K562 (cell line): ENCODE results near the gene NCOR2. TPM values are rescaled to one million over a fixed set of nuclear protein-coding genes. Genes with fewer than 3 reads are reported as not detected.

Experiments
- ARID3B ChIP-seq: fragments of 250-450 bp; sonication (Bioruptor Pico); IDR thresholded peaks from 2 replicates; pipeline ENCODE4 v1.4.0; 2020; ENCODE audit warnings: borderline replicate concordance
- FOXK2 ChIP-seq, 2 experiments: fragments of 450-650 bp; IDR thresholded peaks in 1 of 2; conservative IDR thresholded peaks in 1 of 2; 2 replicates each; pipeline ENCODE4 v1.6.1; 2016; ENCODE audit warnings: low read depth in 2 of 2, mild to moderate bottlenecking in 1 of 2
- HDAC8 ChIP-seq: fragments of 450-650 bp; IDR thresholded peaks from 2 replicates; pipeline ENCODE4 v1.6.1; 2016; ENCODE audit warnings: mild to moderate bottlenecking, missing genetic modification characterization, moderate library complexity, missing compliant biosample characterization
- KDM4B ChIP-seq, 2 experiments: fragments of 450-650 bp in 1 of 2; sonication (generic) in 1 of 2; IDR thresholded peaks; 2 replicates each; pipeline ENCODE4 v1.6.1; 2016 to 2017; ENCODE audit warnings: borderline replicate concordance in 2 of 2, antibody characterized with exemption in 1 of 2, low read depth in 1 of 2, mild to moderate bottlenecking in 1 of 2
- MXI1 ChIP-seq: IDR thresholded peaks from 2 replicates; pipeline ENCODE4 v1.6.1; 2011; ENCODE audit warnings: low read depth, mild to moderate bottlenecking, improper control_type of control experiment, low read length
- NRF1 ChIP-seq, 2 experiments: fragments of 450-650 bp; IDR thresholded peaks in 1 of 2; conservative IDR thresholded peaks in 1 of 2; 2 replicates each; pipeline ENCODE4 v1.6.1; 2014; ENCODE audit warnings: mild to moderate bottlenecking in 2 of 2
- RCOR1 ChIP-seq, 2 experiments: IDR thresholded peaks; 2 replicates each; pipeline ENCODE4 v1.6.1; 2012; ENCODE audit warnings: low read depth in 2 of 2, low read length in 2 of 2, borderline replicate concordance in 1 of 2, improper control_type of control experiment in 1 of 2
- SAP30 ChIP-seq: fragments of 200-600 bp; sonication (generic); IDR thresholded peaks from 2 replicates; pipeline ENCODE4 v1.6.1; 2012; ENCODE audit warnings: borderline replicate concordance, low read depth, mild to moderate bottlenecking, moderate library complexity, low read length, control low read depth, inconsistent platforms; ENCODE audit not compliant: insufficient read depth, poor library complexity, severe bottlenecking
- ZKSCAN8 ChIP-seq: fragments of 200-800 bp; sonication (Bioruptor generic); IDR thresholded peaks from 2 replicates; pipeline ENCODE4 v1.6.1; 2016; ENCODE audit warnings: missing genetic modification characterization, missing compliant biosample characterization
- ZNF57 ChIP-seq: fragments of 450-650 bp; formaldehyde crosslinking; IDR thresholded peaks from 2 replicates; pipeline ENCODE4 v1.4.0; 2020; ENCODE audit warnings: mild to moderate bottlenecking, moderate library complexity
- polyA plus RNA-seq, 8 experiments: library from polyadenylated mRNA; depleted of rRNA in 4 of 8; stranded (reverse) in 5 of 8; unstranded in 3 of 8; fragments of >200 nt; fragmentation: Nextera tagmentation in 2 of 8; fragmentation: Illumina TruSeq in 1 of 8; extraction: Ambion mirVana in 2 of 8; extraction: Trizol in 1 of 8; gene quantifications; 2 replicates each; pipeline versions ENCODE4 v1.2.1 to v1.2.3, GENCODE V29; 2011 to 2014; ENCODE audit warnings: inconsistent platforms in 1 of 8, missing spikeins in 1 of 8
- total RNA-seq, 7 experiments: library from RNA; depleted of rRNA in 6 of 7; stranded (reverse); fragments of >200 nt in 6 of 7; fragmentation: Illumina TruSeq in 2 of 7; extraction: Trizol in 2 of 7; gene quantifications; 2 replicates each; pipeline versions ENCODE4 v1.2.1 to v1.2.3, GENCODE V29; 2011 to 2021; ENCODE audit warnings: low replicate concordance in 1 of 7
- TF ChIP-seq, protein P1 (sequence below): fragments of 450-650 bp; IDR thresholded peaks from 2 replicates; pipeline ENCODE4 v1.6.1; 2016; ENCODE audit warnings: antibody characterized with exemption
- TF ChIP-seq, protein P2 (sequence below): fragments of 450-650 bp; IDR thresholded peaks from 2 replicates; pipeline ENCODE4 v1.6.1; 2016; ENCODE audit warnings: low read depth

Gene NCOR2
- total and polyA plus RNA-seq, 9 of the 15 experiments (the other 6 are each of a cell fraction or from before 2014, with no cell fraction given), result 0.18 to 126 (median 8.4) TPM

GRCh38 chr12:124609041-124609989 is 41.9 kb upstream of the NCOR2 start (continued):
- no peak for TF ChIP-seq FOXK2 (conservative IDR thresholded peaks at IDR 0.05 in 1 of 2, IDR thresholded peaks at IDR 0.05 in 1 of 2; ENCODE audit: low read depth in 2 of 2)
- TF ChIP-seq ZKSCAN8 (CRISPR knock-in tag), result no peak
- no peak for TF ChIP-seq HDAC8 (tag)
- TF ChIP-seq KDM4B (IDR thresholded peaks at IDR 0.05; ENCODE audit: borderline replicate concordance in 2 of 2, low read depth in 1 of 2), result no peak
- TF ChIP-seq RCOR1 (IDR thresholded peaks at IDR 0.05; ENCODE audit: borderline replicate concordance in 1 of 2, low read depth in 2 of 2, low read length in 2 of 2), result peak; percentile 61 to 75; a peak in 3 of 4 replicates
- TF ChIP-seq, protein P1, sequence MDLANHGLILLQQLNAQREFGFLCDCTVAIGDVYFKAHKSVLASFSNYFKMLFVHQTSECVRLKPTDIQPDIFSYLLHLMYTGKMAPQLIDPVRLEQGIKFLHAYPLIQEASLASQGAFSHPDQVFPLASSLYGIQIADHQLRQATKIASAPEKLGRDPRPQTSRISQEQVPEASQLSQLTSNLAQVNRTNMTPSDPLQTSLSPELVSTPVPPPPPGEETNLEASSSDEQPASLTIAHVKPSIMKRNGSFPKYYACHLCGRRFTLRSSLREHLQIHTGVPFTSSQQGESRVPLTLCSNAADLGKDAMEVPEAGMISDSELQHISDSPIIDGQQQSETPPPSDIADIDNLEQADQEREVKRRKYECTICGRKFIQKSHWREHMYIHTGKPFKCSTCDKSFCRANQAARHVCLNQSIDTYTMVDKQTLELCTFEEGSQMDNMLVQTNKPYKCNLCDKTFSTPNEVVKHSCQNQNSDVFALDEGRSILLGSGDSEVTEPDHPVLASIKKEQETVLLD, result no peak
- no peak for TF ChIP-seq MXI1
- no peak for TF ChIP-seq SAP30
- TF ChIP-seq, protein P2, sequence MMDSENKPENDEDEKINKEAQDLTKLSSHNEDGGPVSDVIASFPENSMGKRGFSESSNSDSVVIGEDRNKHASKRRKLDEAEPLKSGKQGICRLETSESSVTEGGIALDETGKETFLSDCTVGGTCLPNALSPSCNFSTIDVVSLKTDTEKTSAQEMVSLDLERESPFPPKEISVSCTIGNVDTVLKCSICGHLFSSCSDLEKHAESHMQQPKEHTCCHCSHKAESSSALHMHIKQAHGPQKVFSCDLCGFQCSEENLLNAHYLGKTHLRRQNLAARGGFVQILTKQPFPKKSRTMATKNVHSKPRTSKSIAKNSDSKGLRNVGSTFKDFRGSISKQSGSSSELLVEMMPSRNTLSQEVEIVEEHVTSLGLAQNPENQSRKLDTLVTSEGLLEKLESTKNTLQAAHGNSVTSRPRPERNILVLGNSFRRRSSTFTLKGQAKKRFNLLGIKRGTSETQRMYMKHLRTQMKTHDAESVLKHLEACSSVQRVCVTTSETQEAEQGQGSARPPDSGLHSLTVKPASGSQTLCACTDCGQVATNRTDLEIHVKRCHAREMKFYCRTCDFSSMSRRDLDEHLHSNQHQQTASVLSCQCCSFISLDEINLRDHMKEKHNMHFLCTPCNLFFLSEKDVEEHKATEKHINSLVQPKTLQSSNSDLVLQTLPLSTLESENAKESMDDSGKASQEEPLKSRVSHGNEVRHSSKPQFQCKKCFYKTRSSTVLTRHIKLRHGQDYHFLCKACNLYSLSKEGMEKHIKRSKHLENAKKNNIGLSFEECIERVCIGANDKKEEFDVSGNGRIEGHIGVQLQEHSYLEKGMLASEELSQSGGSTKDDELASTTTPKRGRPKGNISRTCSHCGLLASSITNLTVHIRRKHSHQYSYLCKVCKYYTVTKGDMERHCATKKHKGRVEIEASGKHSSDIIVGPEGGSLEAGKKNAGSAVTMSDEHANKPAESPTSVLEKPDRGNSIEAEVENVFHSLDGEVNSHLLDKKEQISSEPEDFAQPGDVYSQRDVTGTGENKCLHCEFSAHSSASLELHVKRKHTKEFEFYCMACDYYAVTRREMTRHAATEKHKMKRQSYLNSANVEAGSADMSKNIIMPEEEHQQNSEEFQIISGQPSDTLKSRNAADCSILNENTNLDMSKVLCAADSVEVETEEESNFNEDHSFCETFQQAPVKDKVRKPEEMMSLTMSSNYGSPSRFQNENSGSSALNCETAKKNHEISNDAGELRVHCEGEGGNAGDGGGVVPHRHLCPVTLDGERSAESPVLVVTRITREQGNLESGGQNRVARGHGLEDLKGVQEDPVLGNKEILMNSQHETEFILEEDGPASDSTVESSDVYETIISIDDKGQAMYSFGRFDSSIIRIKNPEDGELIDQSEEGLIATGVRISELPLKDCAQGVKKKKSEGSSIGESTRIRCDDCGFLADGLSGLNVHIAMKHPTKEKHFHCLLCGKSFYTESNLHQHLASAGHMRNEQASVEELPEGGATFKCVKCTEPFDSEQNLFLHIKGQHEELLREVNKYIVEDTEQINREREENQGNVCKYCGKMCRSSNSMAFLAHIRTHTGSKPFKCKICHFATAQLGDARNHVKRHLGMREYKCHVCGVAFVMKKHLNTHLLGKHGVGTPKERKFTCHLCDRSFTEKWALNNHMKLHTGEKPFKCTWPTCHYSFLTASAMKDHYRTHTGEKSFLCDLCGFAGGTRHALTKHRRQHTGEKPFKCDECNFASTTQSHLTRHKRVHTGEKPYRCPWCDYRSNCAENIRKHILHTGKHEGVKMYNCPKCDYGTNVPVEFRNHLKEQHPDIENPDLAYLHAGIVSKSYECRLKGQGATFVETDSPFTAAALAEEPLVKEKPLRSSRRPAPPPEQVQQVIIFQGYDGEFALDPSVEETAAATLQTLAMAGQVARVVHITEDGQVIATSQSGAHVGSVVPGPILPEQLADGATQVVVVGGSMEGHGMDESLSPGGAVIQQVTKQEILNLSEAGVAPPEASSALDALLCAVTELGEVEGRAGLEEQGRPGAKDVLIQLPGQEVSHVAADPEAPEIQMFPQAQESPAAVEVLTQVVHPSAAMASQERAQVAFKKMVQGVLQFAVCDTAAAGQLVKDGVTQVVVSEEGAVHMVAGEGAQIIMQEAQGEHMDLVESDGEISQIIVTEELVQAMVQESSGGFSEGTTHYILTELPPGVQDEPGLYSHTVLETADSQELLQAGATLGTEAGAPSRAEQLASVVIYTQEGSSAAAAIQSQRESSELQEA, result no peak
- no peak for TF ChIP-seq ARID3B (CRISPR knock-in tag)
- TF ChIP-seq NRF1 (conservative IDR thresholded peaks at IDR 0.05 in 1 of 2, IDR thresholded peaks at IDR 0.05 in 1 of 2), result 0 out of 4 replicates have a peak, but pooled peaks of 1 of the 2 experiments have one; percentile 21
- TF ChIP-seq ZNF57 (CRISPR knock-in tag), result no peak
